Spleen (tissue), 11 donors: ENCODE measurements around the gene C12orf43. TPM values are rescaled to one million over a fixed set of nuclear protein-coding genes. Genes with fewer than 3 reads are reported as not detected.

Source experiments
- DNase-seq: peaks from one replicate; pipeline ENCODE4 v3.0.0-alpha.2; 2020
- H3K27ac ChIP-seq, 8 donors: fragments of 200-600 bp; sonication (generic) in 7 of 8; 1 replicate in 4 of 8; 2 replicates in 4 of 8; pipeline versions ENCODE4 v1.5.0 to v1.8.0; 2016 to 2021; ENCODE audit warnings: inconsistent platforms in 4 of 8, mild to moderate bottlenecking in 4 of 8, moderate library complexity in 1 of 8
- H3K27me3 ChIP-seq, 7 donors: fragments of 200-600 bp; sonication (generic) in 6 of 7; replicated peaks in 1 of 7; 1 replicate in 4 of 7; 2 replicates in 3 of 7; pipeline versions ENCODE4 v1.5.0 to v1.8.0; 2016 to 2021; ENCODE audit warnings: inconsistent platforms in 3 of 7, mild to moderate bottlenecking in 1 of 7
- H3K36me3 ChIP-seq, 6 donors: fragments of 200-600 bp; sonication (generic) in 5 of 6; 1 replicate in 4 of 6; 2 replicates in 2 of 6; pipeline versions ENCODE4 v1.5.0 to v1.8.0; 2016 to 2021; ENCODE audit warnings: inconsistent platforms in 2 of 6
- H3K4me1 ChIP-seq, 6 donors: fragments of 200-600 bp; sonication (generic) in 5 of 6; 1 replicate in 3 of 6; 2 replicates in 3 of 6; pipeline versions ENCODE4 v1.5.0 to v1.8.0; 2016 to 2021; ENCODE audit warnings: inconsistent platforms in 3 of 6
- H3K4me3 ChIP-seq, 8 donors: fragments of 200-600 bp; sonication (generic) in 7 of 8; 1 replicate in 4 of 8; 2 replicates in 4 of 8; pipeline versions ENCODE4 v1.5.0 to v1.8.0; 2016 to 2021; ENCODE audit warnings: inconsistent platforms in 4 of 8, mild to moderate bottlenecking in 4 of 8, moderate library complexity in 2 of 8
- H3K9me3 ChIP-seq, 8 donors: fragments of 200-600 bp; sonication (generic) in 7 of 8; 1 replicate in 4 of 8; 2 replicates in 4 of 8; pipeline versions ENCODE4 v1.5.0 to v1.8.0; 2016 to 2021; ENCODE audit warnings: inconsistent platforms in 4 of 8
- POLR2A ChIP-seq, 3 donors: fragments of 450-650 bp; IDR thresholded peaks; one replicate each; pipeline ENCODE4 v1.5.1; 2017; ENCODE audit warnings: antibody characterized with exemption in 3 of 3, mild to moderate bottlenecking in 1 of 3
- POLR2AphosphoS5 ChIP-seq, 3 donors: sonication (generic); formaldehyde crosslinking; IDR thresholded peaks; one replicate each; pipeline ENCODE4 v1.5.1; 2017; ENCODE audit warnings: antibody characterized with exemption in 3 of 3
- WGBS, 5 donors: extraction: QIAGEN DNeasy Blood & Tissue Kit in 3 of 5; methylation state at CpG; one replicate each; pipeline versions ENCODE4 v1.1.5 to v1.1.7; 2013 to 2018; 5-methylcytosine and 5-hydroxymethylcytosine counted together
- intact Hi-C: fragments of 100-400 bp; cut with DNase I; formaldehyde crosslinking; loops from one replicate; pipeline ENCODE4 v1.15.0; 2023; ENCODE audit warnings: low total_unique reads
- polyA plus RNA-seq, 3 donors: library from polyadenylated mRNA; stranded (reverse); fragments of 200-250 nt; gene quantifications; one replicate each; pipeline ENCODE4 v1.2.1, GENCODE V29; 2013
- total RNA-seq, 7 donors: library from RNA; depleted of rRNA in 3 of 7; stranded (reverse); fragments of >200 nt in 3 of 7; fragmentation: NEBNext Ultra II Directional in 4 of 7; extraction: Animal tissue kit (Norgen Biotek cat#: 25700) in 4 of 7; gene quantifications; one replicate each; pipeline versions ENCODE4 v1.1.0 to v1.2.1, GENCODE V29; 2016 to 2021
- TF ChIP-seq, protein P1 (sequence below), 11 experiments: fragments of 200-600 bp in 7 of 11; fragments of 450-650 bp in 4 of 11; sonication (generic) in 4 of 11; IDR thresholded peaks in 8 of 11; conservative IDR thresholded peaks in 3 of 11; 1 replicate in 7 of 11; 2 replicates in 4 of 11; pipeline versions ENCODE4 v1.4.0 to v1.8.0; 2016 to 2021; ENCODE audit warnings: antibody characterized with exemption in 11 of 11, inconsistent platforms in 4 of 11, mild to moderate bottlenecking in 1 of 11
- donor health status: healthy with polysubstance abuse.
- donor health status: DM: no; HTN: no; CAD: no; lungs with moderate emphysema.
- donor health status: DM: no; HTN: no; CAD: no.
- donor health status: Bipolar disorder and iron deficiency.
- donor health status: healthy.
- donor health status: DM: no; HTN: no; CAD: no.
- donor health status: DM: yes; HTN: yes; CAD: no.

Gene C12orf43
- total and polyA plus RNA-seq, 10 donors = 8.0 to 16.8 (median 11.7) TPM

DNA sequence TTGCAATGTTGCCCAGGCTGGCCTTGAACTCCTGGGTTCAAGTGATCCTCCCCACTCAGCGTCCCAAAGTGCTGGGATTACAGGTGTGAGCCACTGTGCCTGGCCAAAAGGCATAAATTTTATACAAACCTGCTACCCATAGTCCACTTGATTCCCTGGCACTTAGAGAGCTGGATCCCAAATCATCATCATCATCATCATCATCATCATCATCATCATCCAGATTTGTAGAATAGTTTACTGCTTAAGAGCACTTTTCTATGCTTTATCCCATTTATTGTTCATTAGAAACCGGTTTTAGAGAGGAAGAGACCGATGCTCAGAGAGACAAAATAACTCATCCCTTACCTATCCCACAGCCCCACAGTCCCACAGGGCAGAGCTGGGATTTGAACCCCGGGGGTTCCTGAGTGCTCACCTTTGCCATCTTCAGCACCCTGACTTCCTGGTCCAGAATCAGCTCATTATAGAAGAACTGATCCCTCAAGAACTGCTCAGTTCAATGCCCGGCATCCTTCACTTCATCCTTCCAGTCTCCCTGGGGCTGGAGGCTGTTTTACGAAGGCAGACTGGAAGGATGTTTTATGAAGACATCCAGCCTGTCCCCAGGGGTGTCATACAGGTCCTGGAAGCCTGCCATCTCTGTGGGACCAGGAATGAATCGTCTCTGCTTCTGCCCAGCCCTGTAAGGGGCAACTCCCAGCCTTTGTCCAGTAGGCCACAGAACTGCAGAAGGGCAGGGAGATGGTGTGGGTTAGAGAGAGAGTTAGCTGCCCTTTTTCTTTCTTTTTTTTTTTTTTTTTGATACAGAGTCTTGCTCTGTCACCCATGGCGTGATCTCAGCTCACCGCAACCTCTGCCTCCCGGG lies 43.0 kb upstream of the C12orf43 start:
- Histone ChIP-seq H3K4me3 (no peak overlapping the region), H3K4me1 (peaks cover 6 to 22% (median 14%) of the 10 kb centered on the region in 6 donors), H3K27me3 (no peaks in the 10 kb centered on the region), H3K9me3 (no peaks in the 10 kb centered on the region), H3K36me3 (no peaks in the 10 kb centered on the region), H3K27ac (peak overlapping the region in 7 of 8 donors; percentile 65 to 90 (median 88))
- TF ChIP-seq POLR2AphosphoS5 (IDR thresholded peaks at IDR 0.05) = no peak
- no peak for TF ChIP-seq POLR2A (IDR thresholded peaks at IDR 0.05)
- TF ChIP-seq, protein P1, sequence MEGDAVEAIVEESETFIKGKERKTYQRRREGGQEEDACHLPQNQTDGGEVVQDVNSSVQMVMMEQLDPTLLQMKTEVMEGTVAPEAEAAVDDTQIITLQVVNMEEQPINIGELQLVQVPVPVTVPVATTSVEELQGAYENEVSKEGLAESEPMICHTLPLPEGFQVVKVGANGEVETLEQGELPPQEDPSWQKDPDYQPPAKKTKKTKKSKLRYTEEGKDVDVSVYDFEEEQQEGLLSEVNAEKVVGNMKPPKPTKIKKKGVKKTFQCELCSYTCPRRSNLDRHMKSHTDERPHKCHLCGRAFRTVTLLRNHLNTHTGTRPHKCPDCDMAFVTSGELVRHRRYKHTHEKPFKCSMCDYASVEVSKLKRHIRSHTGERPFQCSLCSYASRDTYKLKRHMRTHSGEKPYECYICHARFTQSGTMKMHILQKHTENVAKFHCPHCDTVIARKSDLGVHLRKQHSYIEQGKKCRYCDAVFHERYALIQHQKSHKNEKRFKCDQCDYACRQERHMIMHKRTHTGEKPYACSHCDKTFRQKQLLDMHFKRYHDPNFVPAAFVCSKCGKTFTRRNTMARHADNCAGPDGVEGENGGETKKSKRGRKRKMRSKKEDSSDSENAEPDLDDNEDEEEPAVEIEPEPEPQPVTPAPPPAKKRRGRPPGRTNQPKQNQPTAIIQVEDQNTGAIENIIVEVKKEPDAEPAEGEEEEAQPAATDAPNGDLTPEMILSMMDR (IDR thresholded peaks at IDR 0.05 in 8 of 11, conservative IDR thresholded peaks at IDR 0.05 in 3 of 11) = no peak
- WGBS, 5 donors = 79 to 86% (median 83%) methylated on average over 10 of the region's 10 CpGs
- DNase-seq = no peak
- intact Hi-C loops = no loop called here

DNA sequence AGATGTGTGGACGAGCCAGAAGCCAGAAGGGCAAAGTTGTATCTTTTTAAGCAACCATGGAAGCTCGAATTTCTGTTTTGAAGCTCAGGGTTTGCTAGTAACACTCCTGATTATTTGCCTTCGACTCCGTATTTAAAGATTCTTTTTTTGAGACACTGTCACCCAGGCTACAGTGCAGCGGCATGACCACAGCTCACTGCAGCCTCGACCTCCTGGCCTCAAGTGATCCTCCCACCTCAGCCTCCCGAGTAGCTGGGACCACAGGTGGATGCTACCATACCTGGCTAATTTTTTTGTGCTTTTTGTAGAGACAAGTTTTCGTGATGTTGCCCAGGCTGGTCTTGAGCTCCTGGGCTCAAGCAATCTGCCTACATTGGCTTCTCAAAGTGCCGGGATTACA lies 41.5 kb upstream of the C12orf43 start:
- peaks cover 6 to 22% (median 14%) of the 10 kb centered on the region in 6 donors for H3K4me1 ChIP-seq
- TF ChIP-seq POLR2AphosphoS5 (IDR thresholded peaks at IDR 0.05) (no peak), POLR2A (IDR thresholded peaks at IDR 0.05) (no peak)
- TF ChIP-seq, protein P1 (IDR thresholded peaks at IDR 0.05 in 8 of 11, conservative IDR thresholded peaks at IDR 0.05 in 3 of 11) = no peak
- no peaks in the 10 kb centered on the region for H3K9me3 ChIP-seq
- H3K36me3 ChIP-seq = no peaks in the 10 kb centered on the region
- no peak overlapping the region for H3K27ac ChIP-seq
- DNase-seq = no peak
- intact Hi-C loops = no loop called here
- no peaks in the 10 kb centered on the region for H3K27me3 ChIP-seq
- H3K4me3 ChIP-seq = no peak overlapping the region
- 70 to 78% (median 74%) methylated on average over 9 of the region's 9 CpGs for WGBS, 5 donors

DNA sequence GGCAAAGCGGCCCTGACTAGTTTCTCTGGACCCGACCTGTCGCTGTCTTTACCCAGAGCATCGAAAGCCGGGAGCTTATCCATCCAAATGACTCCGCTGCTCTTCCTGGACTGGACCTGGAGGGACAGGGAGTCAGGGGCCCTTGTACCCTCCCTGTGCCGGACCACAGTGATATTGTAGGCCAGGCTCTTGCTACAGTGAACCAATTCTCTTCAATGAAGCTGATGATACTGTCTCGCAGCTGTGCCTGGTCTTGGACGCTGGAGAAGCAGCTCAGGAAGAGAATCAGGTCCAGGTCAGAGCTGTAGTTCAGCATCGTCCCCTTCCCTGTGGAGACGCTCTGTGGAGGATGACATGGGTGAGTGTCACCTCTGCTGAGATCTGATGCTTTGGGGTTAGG lies 37.4 kb upstream of the C12orf43 start:
- no peaks in the 10 kb centered on the region for H3K4me1 ChIP-seq
- H3K36me3 ChIP-seq = no peaks in the 10 kb centered on the region
- H3K27me3 ChIP-seq = no peaks in the 10 kb centered on the region
- TF ChIP-seq, protein P1 (IDR thresholded peaks at IDR 0.05 in 8 of 11, conservative IDR thresholded peaks at IDR 0.05 in 3 of 11) = no peak
- TF ChIP-seq POLR2AphosphoS5 (IDR thresholded peaks at IDR 0.05) = no peak
- TF ChIP-seq POLR2A (IDR thresholded peaks at IDR 0.05) = no peak
- H3K4me3 ChIP-seq = no peak overlapping the region
- H3K9me3 ChIP-seq = no peaks in the 10 kb centered on the region
- no peak for DNase-seq
- H3K27ac ChIP-seq = no peak overlapping the region
- intact Hi-C loops = no loop called here
- 88 to 95% (median 91%) methylated on average over 8 to 11 of the region's 11 CpGs for WGBS, 5 donors

DNA sequence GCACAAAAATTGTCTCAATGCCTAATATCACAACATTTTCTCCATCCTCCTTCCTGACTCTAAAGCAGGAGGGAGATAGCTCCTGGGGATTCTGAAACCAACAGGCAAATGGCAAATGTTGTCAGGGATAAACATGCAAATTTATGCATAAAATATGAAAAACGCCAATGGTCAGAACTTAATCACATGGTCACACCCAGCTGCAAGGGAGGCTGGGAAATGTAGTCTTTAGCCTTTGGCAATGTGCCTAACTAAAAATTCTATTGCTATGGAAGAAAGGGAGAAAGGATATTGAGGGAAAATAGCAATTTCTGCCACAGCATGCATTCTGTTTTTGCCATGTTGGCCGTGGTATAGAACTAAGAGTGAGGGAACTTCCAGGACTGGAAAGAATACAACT lies 34.4 kb upstream of the C12orf43 start:
- Histone ChIP-seq H3K4me1 (no peaks in the 10 kb centered on the region), H3K9me3 (no peaks in the 10 kb centered on the region), H3K4me3 (no peak overlapping the region), H3K27ac (no peak overlapping the region), H3K36me3 (no peaks in the 10 kb centered on the region), H3K27me3 (no peaks in the 10 kb centered on the region)
- WGBS, 5 donors = 49 to 88% (median 78%) methylated on average over 2 of the region's 2 CpGs
- no peak for DNase-seq
- intact Hi-C loops = no loop called here
- TF ChIP-seq POLR2AphosphoS5 (IDR thresholded peaks at IDR 0.05) = no peak
- TF ChIP-seq, protein P1 (IDR thresholded peaks at IDR 0.05 in 8 of 11, conservative IDR thresholded peaks at IDR 0.05 in 3 of 11) = no peak
- no peak for TF ChIP-seq POLR2A (IDR thresholded peaks at IDR 0.05)
